GM12874 (cell line): ENCODE results near the gene THUMPD3.

Source experiments
- CTCF ChIP-seq: IDR thresholded peaks from 2 replicates; pipeline ENCODE4 v1.5.1; 2011; ENCODE audit warnings: low read depth, mild to moderate bottlenecking, control low read depth, low read length, moderate library complexity; ENCODE audit not compliant: insufficient read depth

The THUMPD3 gene

GRCh38 chr3:9399337-9399703, 36.5 kb downstream of the THUMPD3 start:
- TF ChIP-seq CTCF: no peak

- TF ChIP-seq CTCF: no peak
Measured at GRCh38 chr3:9399746-9400145, 36.9 kb downstream of the THUMPD3 start.

- TF ChIP-seq CTCF: no peak
Measured at GRCh38 chr3:9400616-9401015, 37.8 kb downstream of the THUMPD3 start.

GRCh38 chr3:9401986-9402385, 39.1 kb downstream of the THUMPD3 start:
- TF ChIP-seq CTCF: no peak

GRCh38 chr3:9402410-9403228, 39.8 kb downstream of the THUMPD3 start:
- no peak for TF ChIP-seq CTCF

- no peak for TF ChIP-seq CTCF
Measured at GRCh38 chr3:9403463-9403862, 40.6 kb downstream of the THUMPD3 start.

- TF ChIP-seq CTCF: no peak
Measured at GRCh38 chr3:9404680-9405079, 41.8 kb downstream of the THUMPD3 start.
